ENCODE results near the gene TMEM250.

- TF ChIP-seq, protein P1, sequence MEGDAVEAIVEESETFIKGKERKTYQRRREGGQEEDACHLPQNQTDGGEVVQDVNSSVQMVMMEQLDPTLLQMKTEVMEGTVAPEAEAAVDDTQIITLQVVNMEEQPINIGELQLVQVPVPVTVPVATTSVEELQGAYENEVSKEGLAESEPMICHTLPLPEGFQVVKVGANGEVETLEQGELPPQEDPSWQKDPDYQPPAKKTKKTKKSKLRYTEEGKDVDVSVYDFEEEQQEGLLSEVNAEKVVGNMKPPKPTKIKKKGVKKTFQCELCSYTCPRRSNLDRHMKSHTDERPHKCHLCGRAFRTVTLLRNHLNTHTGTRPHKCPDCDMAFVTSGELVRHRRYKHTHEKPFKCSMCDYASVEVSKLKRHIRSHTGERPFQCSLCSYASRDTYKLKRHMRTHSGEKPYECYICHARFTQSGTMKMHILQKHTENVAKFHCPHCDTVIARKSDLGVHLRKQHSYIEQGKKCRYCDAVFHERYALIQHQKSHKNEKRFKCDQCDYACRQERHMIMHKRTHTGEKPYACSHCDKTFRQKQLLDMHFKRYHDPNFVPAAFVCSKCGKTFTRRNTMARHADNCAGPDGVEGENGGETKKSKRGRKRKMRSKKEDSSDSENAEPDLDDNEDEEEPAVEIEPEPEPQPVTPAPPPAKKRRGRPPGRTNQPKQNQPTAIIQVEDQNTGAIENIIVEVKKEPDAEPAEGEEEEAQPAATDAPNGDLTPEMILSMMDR (IDR thresholded peaks at IDR 0.05; ENCODE audit: low read depth, low read length) = no peak
- TF ChIP-seq MYC (IDR thresholded peaks at IDR 0.05; ENCODE audit: low read depth, low read length) = no peak
- TF ChIP-seq POLR2A (IDR thresholded peaks at IDR 0.05; ENCODE audit: extremely low read depth, insufficient read length) = no peak
Observed at GRCh38 chr9:136148766-136149165, 30.1 kb upstream of the TMEM250 start.
